Small intestine (tissue), 7 donors: Measurements from ENCODE around the gene CDK17. TPM values are rescaled to one million over a fixed set of nuclear protein-coding genes. Genes with fewer than 3 reads are reported as not detected.

Source experiments
- DNase-seq, 2 donors: peaks; one replicate each; pipeline versions ENCODE4 v3.0.0 to v3.0.0-alpha.2; 2013
- FAIRE-seq: peaks from 2 replicates; lab custom pipeline; 2012; peaks lifted over from hg19 to GRCh38; lab: Jason Lieb, UNC
- H3K27ac ChIP-seq, 3 donors: one replicate each; pipeline ENCODE4 v1.5.1; 2013; ENCODE audit warnings: low read length in 2 of 3, mild to moderate bottlenecking in 2 of 3, control low read depth in 1 of 3, inconsistent platforms in 1 of 3, low read depth in 1 of 3, moderate library complexity in 1 of 3
- H3K27me3 ChIP-seq, 3 donors: one replicate each; pipeline ENCODE4 v1.6.1; 2013; ENCODE audit warnings: low read length in 3 of 3, inconsistent platforms in 1 of 3; ENCODE audit not compliant: control insufficient read depth in 3 of 3, insufficient read depth in 3 of 3
- H3K36me3 ChIP-seq, 3 donors: one replicate each; pipeline ENCODE4 v1.6.1; 2013; ENCODE audit warnings: low read length in 3 of 3, inconsistent platforms in 1 of 3, low read depth in 1 of 3, mild to moderate bottlenecking in 1 of 3, moderate library complexity in 1 of 3; ENCODE audit not compliant: control insufficient read depth in 3 of 3, insufficient read depth in 2 of 3
- H3K4me1 ChIP-seq, 3 donors: one replicate each; pipeline ENCODE4 v1.6.1; 2013; ENCODE audit warnings: low read length in 2 of 3, inconsistent platforms in 1 of 3, low read depth in 1 of 3, mild to moderate bottlenecking in 1 of 3, moderate library complexity in 1 of 3; ENCODE audit not compliant: control insufficient read depth in 3 of 3, insufficient read depth in 2 of 3
- H3K4me3 ChIP-seq, 3 donors: one replicate each; pipeline ENCODE4 v1.5.1; 2013; ENCODE audit warnings: low read length in 3 of 3, control low read depth in 1 of 3, inconsistent platforms in 1 of 3, low read depth in 1 of 3, mild to moderate bottlenecking in 1 of 3, moderate library complexity in 1 of 3
- H3K9me3 ChIP-seq, 2 donors: one replicate each; pipeline ENCODE4 v1.6.1; 2013; ENCODE audit warnings: low read depth in 1 of 2, low read length in 1 of 2; ENCODE audit not compliant: control insufficient read depth in 2 of 2, insufficient read depth in 1 of 2
- WGBS, 3 donors: extraction: QIAGEN DNeasy Blood & Tissue Kit; methylation state at CpG; one replicate each; pipeline ENCODE4 v1.1.7; 2013; 5-methylcytosine and 5-hydroxymethylcytosine counted together
- polyA plus RNA-seq, 4 donors: library from polyadenylated mRNA; stranded (reverse) in 3 of 4; unstranded in 1 of 4; fragments of 200-250 nt in 3 of 4; fragments of 120-200 nt in 1 of 4; gene quantifications; one replicate each; pipeline versions ENCODE4 v1.2.1 to v1.2.3, GENCODE V29; 2013
- donor health status: healthy with polysubstance abuse.
- donor health status: control.
- donor health status: control.
- donor health status: Bipolar disorder and iron deficiency.
- donor health status: healthy.

The CDK17 gene
- polyA plus RNA-seq, 4 donors: 7.6 to 29.8 (median 8.4) TPM

DNA sequence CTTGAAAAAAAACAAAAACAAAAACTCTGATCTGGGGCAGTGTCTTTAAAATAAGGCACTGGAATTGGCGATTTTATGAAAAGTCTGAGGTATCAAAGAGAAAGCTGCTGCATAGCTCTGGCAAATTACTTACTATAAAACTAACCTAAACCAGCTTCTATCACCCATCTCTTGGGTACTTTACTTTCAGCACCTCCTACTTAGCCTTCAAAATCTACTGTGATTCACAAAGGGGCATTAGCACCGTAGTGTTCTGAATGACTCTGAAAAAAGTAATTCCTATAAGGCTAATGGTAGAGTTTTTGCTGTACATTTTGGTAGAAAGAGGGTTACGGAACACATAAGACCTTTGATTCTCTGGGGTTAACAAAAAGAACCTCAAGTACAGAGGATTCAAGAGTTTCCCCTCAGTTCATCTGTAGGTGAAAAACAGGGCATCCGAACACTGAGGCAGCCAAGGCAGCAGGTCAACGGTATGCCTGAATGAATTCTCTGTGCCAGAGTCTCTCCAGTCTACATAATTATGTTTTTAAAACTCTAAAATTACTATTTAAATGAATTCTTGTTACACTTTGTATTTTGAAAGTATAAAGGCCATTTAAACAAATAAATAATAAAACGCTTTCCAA is 104.6 kb downstream of the CDK17 start:
- 85 to 94% (median 90%) methylated on average over 6 of the region's 6 CpGs for WGBS, 3 donors
- Histone ChIP-seq H3K4me1 (no peaks in the 10 kb centered on the region), H3K4me3 (no peak overlapping the region), H3K27ac (no peak overlapping the region), H3K36me3 (peaks cover 0 to 22% (median 3%) of the 10 kb centered on the region in 3 donors), H3K9me3 (no peaks in the 10 kb centered on the region), H3K27me3 (no peaks in the 10 kb centered on the region)
- DNase-seq (no peak), FAIRE-seq (no peak)

DNA sequence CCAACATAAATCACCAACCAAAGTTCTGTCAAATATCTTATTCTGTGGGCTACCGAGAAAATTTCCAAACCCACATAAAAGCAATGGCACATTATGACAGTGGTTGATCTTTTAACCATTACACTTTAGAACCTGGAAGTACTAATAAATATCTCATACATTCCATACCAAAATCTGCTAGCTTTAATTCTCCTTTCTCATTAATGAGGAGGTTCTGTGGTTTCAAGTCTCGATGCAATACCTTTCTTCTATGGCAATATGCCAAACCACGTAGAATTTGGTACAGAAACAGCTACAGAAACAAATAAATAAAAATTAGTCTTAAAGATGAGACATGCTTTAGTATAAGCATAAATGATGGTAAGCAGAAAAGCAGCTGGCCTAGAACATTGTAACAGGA is 105.4 kb downstream of the CDK17 start:
- no peaks in the 10 kb centered on the region for H3K9me3 ChIP-seq
- no peaks in the 10 kb centered on the region for H3K4me1 ChIP-seq
- FAIRE-seq (no peak), DNase-seq (peak in 1 of 2 donors; percentile 7)
- peaks cover 0 to 18% (median 3%) of the 10 kb centered on the region in 3 donors for H3K36me3 ChIP-seq
- WGBS, 3 donors: 58 to 71% (median 59%) methylated on average over 3 of the region's 3 CpGs
- H3K27ac ChIP-seq: no peak overlapping the region
- no peaks in the 10 kb centered on the region for H3K27me3 ChIP-seq
- no peak overlapping the region for H3K4me3 ChIP-seq

DNA sequence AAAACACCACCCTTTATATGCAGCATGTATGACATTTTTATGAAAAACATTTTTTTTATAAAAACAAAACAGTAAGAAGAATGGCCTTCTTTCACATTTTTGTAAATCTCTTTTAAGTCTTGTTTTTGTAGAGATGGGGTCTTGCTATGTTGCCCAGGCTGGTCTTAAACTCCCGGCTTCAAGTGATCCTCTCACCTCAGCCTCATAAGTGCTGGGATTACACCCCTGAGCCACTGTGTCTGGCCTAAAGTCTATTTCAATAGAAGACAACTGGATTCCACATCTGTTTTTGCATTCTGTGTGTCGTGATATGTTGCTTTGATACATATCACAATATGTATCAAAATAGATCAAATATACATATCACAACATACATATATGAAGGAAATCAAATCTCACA is 107.1 kb downstream of the CDK17 start:
- 93 to 100% (median 97%) methylated on average over 2 of the region's 2 CpGs for WGBS, 3 donors
- FAIRE-seq: no peak
- Histone ChIP-seq H3K36me3 (peaks cover 2 to 17% (median 3%) of the 10 kb centered on the region in 3 donors), H3K27me3 (no peaks in the 10 kb centered on the region), H3K9me3 (no peaks in the 10 kb centered on the region), H3K4me3 (no peak overlapping the region), H3K27ac (no peak overlapping the region), H3K4me1 (no peaks in the 10 kb centered on the region)
- DNase-seq: no peak

DNA sequence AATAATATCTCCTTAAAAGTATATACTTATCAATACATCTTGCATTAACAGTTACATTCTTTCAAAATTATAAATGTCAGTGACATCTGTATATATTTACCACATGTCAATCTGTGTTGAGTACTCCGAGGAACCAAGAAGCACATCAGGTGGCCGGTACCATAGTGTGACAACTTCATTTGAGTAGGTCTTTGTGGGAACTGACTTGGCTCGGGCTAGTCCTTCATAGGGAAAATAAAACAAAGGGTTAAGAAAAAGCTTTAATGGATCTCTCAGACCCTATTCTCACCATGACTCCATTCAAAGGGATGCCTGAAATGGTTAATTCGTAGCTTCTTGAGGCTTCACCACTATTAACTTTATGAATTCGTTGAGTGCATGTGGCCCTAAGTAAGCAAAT is 111.2 kb downstream of the CDK17 start:
- Histone ChIP-seq H3K4me3 (no peak overlapping the region), H3K27me3 (no peaks in the 10 kb centered on the region), H3K36me3 (peaks cover 5 to 17% (median 11%) of the 10 kb centered on the region in 3 donors), H3K27ac (no peak overlapping the region), H3K9me3 (no peaks in the 10 kb centered on the region), H3K4me1 (no peaks in the 10 kb centered on the region)
- DNase-seq (no peak), FAIRE-seq (no peak)
- 86 to 96% (median 90%) methylated on average over 5 of the region's 5 CpGs for WGBS, 3 donors

DNA sequence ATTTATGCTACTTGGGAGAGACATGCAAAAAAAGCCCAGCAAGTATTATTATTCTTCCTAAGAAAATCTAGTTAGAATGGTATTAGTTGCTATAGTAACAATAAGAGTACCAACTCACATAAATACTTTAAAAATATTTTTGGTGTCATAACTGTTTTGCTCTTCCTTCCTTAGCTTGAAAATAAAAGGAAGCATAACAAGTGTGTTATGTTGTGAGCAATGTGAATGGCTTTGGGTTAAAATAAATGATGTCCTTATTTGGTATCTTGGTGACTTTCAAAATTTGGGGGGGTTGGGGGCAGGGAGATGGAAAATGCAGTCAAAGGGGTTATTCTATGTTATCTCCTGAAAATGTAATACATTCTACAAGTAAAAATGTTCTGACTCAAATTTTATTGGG is 115.1 kb downstream of the CDK17 start:
- DNase-seq (no peak), FAIRE-seq (no peak)
- H3K27me3 ChIP-seq: no peaks in the 10 kb centered on the region
- H3K4me1 ChIP-seq: no peaks in the 10 kb centered on the region
- no peaks in the 10 kb centered on the region for H3K9me3 ChIP-seq
- no peak overlapping the region for H3K27ac ChIP-seq
- no peak overlapping the region for H3K4me3 ChIP-seq
- H3K36me3 ChIP-seq: peaks cover 8 to 20% (median 10%) of the 10 kb centered on the region in 3 donors

DNA sequence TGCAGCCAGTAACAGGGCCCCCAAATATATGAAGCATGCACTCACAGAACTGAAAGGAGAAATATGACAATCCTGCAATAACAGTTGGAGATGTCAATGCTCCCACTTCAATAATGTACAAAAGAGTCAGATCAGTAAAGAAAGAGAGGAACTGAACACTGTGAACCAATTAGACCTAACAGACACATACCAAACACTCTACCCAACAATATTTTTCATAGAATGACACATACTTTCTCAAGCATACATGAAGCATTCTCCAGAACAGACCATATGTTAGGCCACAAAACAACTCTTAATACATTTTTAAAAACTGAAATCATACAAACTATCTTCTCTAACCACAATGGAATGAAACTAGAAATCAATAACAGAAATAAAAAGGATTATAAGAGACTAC is 125.9 kb downstream of the CDK17 start:
- Histone ChIP-seq H3K27ac (no peak overlapping the region), H3K4me1 (no peaks in the 10 kb centered on the region), H3K4me3 (no peak overlapping the region), H3K36me3 (peaks cover 0 to 8% (median 5%) of the 10 kb centered on the region in 3 donors), H3K9me3 (no peaks in the 10 kb centered on the region), H3K27me3 (no peaks in the 10 kb centered on the region)
- FAIRE-seq: no peak
- no peak for DNase-seq

DNA sequence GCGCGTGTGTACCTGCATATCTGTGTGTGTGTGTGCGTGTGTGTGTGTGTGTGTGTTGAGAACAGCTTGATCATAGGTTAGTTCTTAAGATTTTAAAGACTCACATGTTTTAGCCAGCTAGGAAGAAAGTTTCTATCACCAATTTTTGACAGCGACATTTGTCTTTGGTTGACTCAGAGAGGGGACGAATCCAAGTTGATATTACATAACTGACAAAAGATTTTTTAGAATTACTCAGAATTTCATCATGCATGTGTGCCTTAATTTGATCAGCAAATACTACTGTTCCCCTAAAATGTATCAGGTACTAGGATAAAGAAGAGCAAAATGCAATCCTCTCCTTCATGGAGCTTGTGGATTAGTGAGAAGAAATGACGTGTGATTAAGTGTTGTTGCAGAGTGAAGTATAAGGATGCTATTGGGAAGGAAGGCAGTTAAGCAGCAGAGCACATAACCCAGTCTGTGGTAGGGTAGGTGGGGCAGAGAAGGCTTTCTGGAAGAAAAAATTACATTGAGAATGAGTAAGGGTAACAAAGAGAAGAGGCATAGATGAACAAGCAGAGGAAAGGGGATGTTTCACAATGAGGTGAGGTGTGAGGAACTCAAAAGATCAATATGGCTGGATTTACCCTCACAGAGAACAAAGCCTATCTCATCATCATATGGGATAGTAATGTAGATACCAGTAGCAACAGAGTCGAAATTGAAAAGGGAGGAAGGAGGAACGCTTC is 128.6 kb downstream of the CDK17 start:
- no peak for DNase-seq
- Histone ChIP-seq H3K27ac (no peak overlapping the region), H3K9me3 (no peaks in the 10 kb centered on the region), H3K27me3 (no peaks in the 10 kb centered on the region), H3K4me1 (no peaks in the 10 kb centered on the region), H3K4me3 (no peak overlapping the region), H3K36me3 (peaks cover 0 to 10% (median 5%) of the 10 kb centered on the region in 3 donors)
- no peak for FAIRE-seq
- WGBS, 3 donors: 77 to 92% (median 88%) methylated on average over 8 of the region's 8 CpGs

DNA sequence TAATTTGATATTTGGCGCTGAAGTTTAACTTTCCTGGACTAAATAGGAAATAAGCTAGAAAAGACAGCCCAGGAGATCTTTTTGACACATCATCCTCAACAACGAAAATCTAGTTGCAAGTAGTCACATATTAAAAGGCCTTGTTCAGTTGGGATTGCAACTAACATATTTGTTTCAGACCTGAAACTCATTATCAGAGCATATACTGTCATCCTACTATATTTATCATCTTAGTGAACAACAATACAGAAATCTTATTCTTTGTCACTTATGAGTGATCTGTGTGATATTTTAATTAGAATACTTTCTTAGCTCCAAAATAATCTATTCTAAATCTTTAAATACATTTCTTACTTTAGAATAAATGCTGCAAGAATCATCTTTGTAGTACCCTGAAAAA is 134.0 kb downstream of the CDK17 start:
- DNase-seq: no peak
- no peak overlapping the region for H3K4me3 ChIP-seq
- H3K9me3 ChIP-seq: no peaks in the 10 kb centered on the region
- peaks cover 0 to 14% (median 4%) of the 10 kb centered on the region in 3 donors for H3K36me3 ChIP-seq
- FAIRE-seq: no peak
- H3K4me1 ChIP-seq: no peaks in the 10 kb centered on the region
- no peak overlapping the region for H3K27ac ChIP-seq
- H3K27me3 ChIP-seq: no peaks in the 10 kb centered on the region
- WGBS, 3 donors: 79 to 85% (median 80%) methylated on average over 2 of the region's 2 CpGs
